IMR-90 (cell line): ENCODE data around the gene NR2C1. TPM values are rescaled to one million over a fixed set of nuclear protein-coding genes. Genes with fewer than 3 reads are reported as not detected.

Experiments
- ATAC-seq: fragments of 200-7000 bp; cut with Tn5 transposase; 2 replicates; pipeline ENCODE4 v1.9.1; 2020; ENCODE audit warnings: low read depth, mild to moderate bottlenecking, moderate library complexity
- BruUV-seq: library from RNA; stranded (reverse); fragments of 400-500 nt; replicated peaks from 2 replicates; lab custom pipeline; 2021; lab: Mats Ljungman, UMichigan
- CTCF ChIA-PET: fragments of 300-600 bp; formaldehyde crosslinking; extraction: SDS; loops from one replicate; lab custom pipeline; 2021; ENCODE audit warnings: antibody characterized with exemption; lab: Yijun Ruan, JAX
- POLR2A ChIA-PET: fragments of 300-600 bp; sonication (Branson Sonifier 250); formaldehyde crosslinking; loops from one replicate; lab custom pipeline; 2022; ENCODE audit warnings: antibody characterized with exemption; ENCODE audit not compliant: unreplicated experiment; lab: Charles Lee
- DNase-seq: peaks from one replicate; pipeline ENCODE4 v3.0.0; 2013
- H2AFZ ChIP-seq: replicated peaks from 2 replicates; pipeline ENCODE3; 2013; ENCODE audit warnings: low read length, mild to moderate bottlenecking; ENCODE audit not compliant: poor library complexity
- H2AK5ac ChIP-seq: 2 replicates; pipeline ENCODE4 v1.6.1; 2013; ENCODE audit warnings: low read depth, low read length, inconsistent platforms
- H2AK9ac ChIP-seq: replicated peaks from 2 replicates; pipeline ENCODE3; 2013; ENCODE audit warnings: mild to moderate bottlenecking, low read depth, low read length, moderate library complexity; ENCODE audit not compliant: poor library complexity
- H2BK120ac ChIP-seq: 2 replicates; pipeline ENCODE4 v1.6.1; 2013; ENCODE audit warnings: low read depth, low read length, inconsistent platforms
- H2BK15ac ChIP-seq: 3 replicates; pipeline ENCODE4 v1.6.1; 2013; ENCODE audit warnings: low read depth, low read length, inconsistent platforms
- H2BK20ac ChIP-seq: 2 replicates; pipeline ENCODE4 v1.6.1; 2013; ENCODE audit warnings: low read depth, mild to moderate bottlenecking, inconsistent platforms, low read length, moderate library complexity
- H2BK5ac ChIP-seq: 2 replicates; pipeline ENCODE4 v1.6.1; 2013; ENCODE audit warnings: mild to moderate bottlenecking, low read depth, low read length, inconsistent platforms; ENCODE audit not compliant: poor library complexity, severe bottlenecking
- H3K14ac ChIP-seq: replicated peaks from 2 replicates; pipeline ENCODE4 v1.6.1; 2013; ENCODE audit warnings: low read depth, low read length, inconsistent platforms
- H3K18ac ChIP-seq: 2 replicates; pipeline ENCODE4 v1.6.1; 2013; ENCODE audit warnings: low read depth, low read length, control low read depth
- H3K23ac ChIP-seq: 2 replicates; pipeline ENCODE4 v1.6.1; 2013; ENCODE audit warnings: low read depth, low read length, inconsistent platforms
- H3K27ac ChIP-seq: 2 replicates; pipeline ENCODE4 v1.5.1; 2013; ENCODE audit warnings: mild to moderate bottlenecking, control low read depth, low read length; ENCODE audit not compliant: insufficient read depth
- H3K27me3 ChIP-seq: 2 replicates; pipeline ENCODE4 v1.6.1; 2013; ENCODE audit warnings: low read length; ENCODE audit not compliant: control insufficient read depth, insufficient read depth
- H3K36me3 ChIP-seq: 2 replicates; pipeline ENCODE4 v1.6.1; 2013; ENCODE audit warnings: low read length, mixed read lengths; ENCODE audit not compliant: control insufficient read depth, insufficient read depth
- H3K4ac ChIP-seq: 2 replicates; pipeline ENCODE4 v1.6.1; 2013; ENCODE audit warnings: low read depth, low read length, inconsistent platforms
- H3K4me1 ChIP-seq: 2 replicates; pipeline ENCODE4 v1.6.1; 2013; ENCODE audit warnings: low read length, mixed read lengths; ENCODE audit not compliant: control insufficient read depth, insufficient read depth
- H3K4me2 ChIP-seq: 2 replicates; pipeline ENCODE4 v1.6.1; 2013; ENCODE audit warnings: low read depth, mild to moderate bottlenecking, control low read depth, low read length, moderate library complexity
- H3K4me3 ChIP-seq: 2 replicates; pipeline ENCODE4 v1.5.1; 2013; ENCODE audit warnings: low read depth, mild to moderate bottlenecking, control low read depth, low read length, moderate library complexity; ENCODE audit not compliant: insufficient read depth
- H3K56ac ChIP-seq: 2 replicates; pipeline ENCODE4 v1.6.1; 2013; ENCODE audit warnings: low read length, inconsistent platforms; ENCODE audit not compliant: insufficient read depth; ENCODE audit errors: extremely low read depth
- H3K79me1 ChIP-seq, 2 experiments: 2 replicates each; pipeline ENCODE4 v1.6.1; 2013; ENCODE audit warnings: low read length in 2 of 2, inconsistent platforms in 1 of 2, low read depth in 1 of 2
- H3K9ac ChIP-seq: 2 replicates; pipeline ENCODE4 v1.6.1; 2013; ENCODE audit warnings: low read depth, low read length, control low read depth
- H3K9me1 ChIP-seq: 2 replicates; pipeline ENCODE4 v1.6.1; 2013; ENCODE audit warnings: low read length, inconsistent platforms; ENCODE audit not compliant: insufficient read depth
- H3K9me3 ChIP-seq: 2 replicates; pipeline ENCODE4 v1.6.1; 2013; ENCODE audit warnings: low read length; ENCODE audit not compliant: control insufficient read depth, insufficient read depth
- H4K20me1 ChIP-seq: 2 replicates; pipeline ENCODE4 v1.6.1; 2013; ENCODE audit warnings: low read length, inconsistent platforms; ENCODE audit not compliant: insufficient read depth
- H4K5ac ChIP-seq: 2 replicates; pipeline ENCODE4 v1.6.1; 2013; ENCODE audit warnings: mild to moderate bottlenecking, low read depth, low read length, control low read depth
- H4K8ac ChIP-seq, 2 experiments: 2 replicates each; pipeline ENCODE4 v1.6.1; 2013; ENCODE audit warnings: low read depth in 2 of 2, low read length in 2 of 2, control low read depth in 1 of 2, inconsistent platforms in 1 of 2
- H4K91ac ChIP-seq: 2 replicates; pipeline ENCODE4 v1.6.1; 2013; ENCODE audit warnings: low read depth, low read length, inconsistent platforms; ENCODE audit not compliant: insufficient read depth
- POLR2A ChIP-seq: IDR thresholded peaks from 2 replicates; pipeline ENCODE4 v1.6.1; 2012; ENCODE audit warnings: mild to moderate bottlenecking, low read depth, low read length
- RCOR1 ChIP-seq: IDR thresholded peaks from 2 replicates; pipeline ENCODE4 v1.6.1; 2012; ENCODE audit warnings: mild to moderate bottlenecking, low read length, improper control_type of control experiment; ENCODE audit not compliant: insufficient replicate concordance
- RFX5 ChIP-seq: IDR thresholded peaks from 2 replicates; pipeline ENCODE4 v1.8.0; 2012; ENCODE audit warnings: low read depth, mild to moderate bottlenecking, low read length, moderate library complexity
- SMC3 ChIP-seq: fragments of 150-350 bp; IDR thresholded peaks from 2 replicates; pipeline ENCODE4 v1.6.1; 2016; ENCODE audit warnings: low read depth, mild to moderate bottlenecking, antibody characterized with exemption, low read length, moderate library complexity
- USF2 ChIP-seq: fragments of 150-350 bp; IDR thresholded peaks from 2 replicates; pipeline ENCODE4 v1.6.1; 2017; ENCODE audit warnings: mild to moderate bottlenecking, antibody characterized with exemption, low read length, low read depth
- WGBS, 2 experiments: methylation state at CpG; one replicate each; pipeline versions ENCODE4 v1.1.5 to v1.1.7; 2013; ENCODE audit warnings: missing lambda C conversion rate in 2 of 2; ENCODE audit not compliant: insufficient read length in 1 of 2; ENCODE audit errors: extremely low coverage in 2 of 2; 5-methylcytosine and 5-hydroxymethylcytosine counted together
- dilution Hi-C: fragments of 300-500 bp; cut with HindIII; formaldehyde crosslinking; loops from one replicate; pipeline ENCODE4 v1.14.3; 2018; ENCODE audit warnings: low sequenced_read_pairs; ENCODE audit not compliant: unreplicated experiment
- in situ Hi-C: fragments of 300-500 bp; cut with MboI; formaldehyde crosslinking; loops from 3 replicates; pipeline ENCODE4 v1.14.3; 2019; ENCODE audit warnings: low sequenced_read_pairs, inconsistent platforms, mixed read lengths
- intact Hi-C: fragments of 100-400 bp; cut with micrococcal nuclease; formaldehyde crosslinking; loops from 2 replicates; pipeline ENCODE4 v1.10.0; 2022
- polyA plus RNA-seq, 3 experiments: library from polyadenylated mRNA; depleted of rRNA; stranded (reverse); fragments of >200 nt; gene quantifications; 2 replicates each; pipeline ENCODE4 v1.2.3, GENCODE V29; 2012; ENCODE audit warnings: low replicate concordance in 1 of 3
- total RNA-seq: library from RNA; depleted of rRNA; stranded (reverse); fragments of >200 nt; gene quantifications from 2 replicates; pipeline ENCODE4 v1.2.3, GENCODE V29; 2012

The NR2C1 gene
- total and polyA plus RNA-seq, 2 of the 4 experiments (the other 2 are of a cell fraction) = 12.7 to 14.1 TPM

GRCh38 chr12:95088379-95088778 is 15.0 kb upstream of the NR2C1 start:
- dilution Hi-C loops = no loop called here

More at GRCh38 chr12:95088379-95088778, 15.0 kb upstream of the NR2C1 start:
- intact Hi-C loops (no loop called here), in situ Hi-C loops (no loop called here)
- TF ChIP-seq SMC3 (no peak), RCOR1 (no peak), POLR2A (no peak), USF2 (no peak), RFX5 (no peak)
- Histone ChIP-seq H3K36me3 (peaks cover 7% of the 10 kb centered on the region), H3K9me1 (no peaks in the 10 kb centered on the region), H3K56ac (no peak overlapping the region), H3K4me2 (no peak overlapping the region), H2BK20ac (no peak overlapping the region), H3K23ac (no peak overlapping the region), H3K4me3 (no peak overlapping the region), H3K14ac (no peak overlapping the region), H2AFZ (no peak overlapping the region), H3K27me3 (no peaks in the 10 kb centered on the region), H4K5ac (no peak overlapping the region), H3K4me1 (no peaks in the 10 kb centered on the region; the same call in 1 of the 2 replicates), H2BK15ac (no peak overlapping the region), H4K20me1 (no peaks in the 10 kb centered on the region), H3K27ac (no peak overlapping the region), H3K9ac (no peak overlapping the region), H3K79me1 (no peaks in the 10 kb centered on the region), H3K18ac (no peak overlapping the region), H2AK9ac (no peak overlapping the region), H4K8ac (no peak overlapping the region), H4K91ac (no peak overlapping the region), H3K4ac (no peak overlapping the region), H2BK120ac (no peak overlapping the region), H2BK5ac (no peak overlapping the region), H3K9me3 (no peaks in the 10 kb centered on the region), H2AK5ac (no peak overlapping the region)
- DNase-seq (no peak), ATAC-seq (no peak)
- WGBS, 2 experiments = no CpG with 5 or more reads among the region's 3 CpGs
- POLR2A ChIA-PET = no interaction called here
- BruUV-seq = no TSS peak
- CTCF ChIA-PET = interaction anchor here (0.6 kb wide), 1 partner anchor 12 kb away, joined by 3 read pairs; no protein-coding TSS in a partner anchor
